K562 (cell line): ENCODE data around the gene MSANTD1. TPM values are rescaled to one million over a fixed set of nuclear protein-coding genes. Genes with fewer than 3 reads are reported as not detected.

Experiments
- ATF7 ChIP-seq: fragments of 450-650 bp; IDR thresholded peaks from 2 replicates; pipeline ENCODE4 v1.7.1; 2014; ENCODE audit warnings: mild to moderate bottlenecking, moderate library complexity
- CBX5 ChIP-seq: IDR thresholded peaks from 2 replicates; pipeline ENCODE4 v1.6.1; 2014; ENCODE audit warnings: low read depth, borderline replicate concordance
- EP300 ChIP-seq: IDR thresholded peaks from 2 replicates; pipeline ENCODE4 v1.6.1; 2012; ENCODE audit warnings: low read length, improper control_type of control experiment
- FOXK2 ChIP-seq, 2 experiments: fragments of 450-650 bp; IDR thresholded peaks in 1 of 2; conservative IDR thresholded peaks in 1 of 2; 2 replicates each; pipeline ENCODE4 v1.6.1; 2016; ENCODE audit warnings: low read depth in 2 of 2, mild to moderate bottlenecking in 1 of 2
- HNRNPL ChIP-seq: fragments of 200-400 bp; formaldehyde crosslinking; IDR thresholded peaks from 2 replicates; pipeline ENCODE4 v1.6.1; 2017; ENCODE audit warnings: low read depth, mild to moderate bottlenecking, low read length
- JUN ChIP-seq, 2 experiments: sonication (generic) in 1 of 2; formaldehyde crosslinking in 1 of 2; IDR thresholded peaks; 2 replicates each; pipeline versions ENCODE4 v1.6.1 to v1.8.0; 2012 to 2022; ENCODE audit warnings: borderline replicate concordance in 2 of 2, mild to moderate bottlenecking in 2 of 2, improper control_type of control experiment in 1 of 2, low read depth in 1 of 2, low read length in 1 of 2, missing genetic modification reagents in 1 of 2
- KLF16 ChIP-seq: IDR thresholded peaks from 2 replicates; pipeline ENCODE4 v1.6.1; 2016; ENCODE audit warnings: antibody characterized with exemption
- MEIS2 ChIP-seq: fragments of 450-650 bp; IDR thresholded peaks from 2 replicates; pipeline ENCODE4 v1.6.1; 2014; ENCODE audit warnings: mild to moderate bottlenecking; ENCODE audit not compliant: partially characterized antibody
- NBN ChIP-seq: fragments of 450-650 bp; IDR thresholded peaks from 2 replicates; pipeline ENCODE4 v1.6.1; 2016; ENCODE audit warnings: low read depth, mild to moderate bottlenecking
- NRF1 ChIP-seq, 2 experiments: fragments of 450-650 bp; IDR thresholded peaks in 1 of 2; conservative IDR thresholded peaks in 1 of 2; 2 replicates each; pipeline ENCODE4 v1.6.1; 2014; ENCODE audit warnings: mild to moderate bottlenecking in 2 of 2
- POLR3A ChIP-seq: IDR thresholded peaks from 2 replicates; pipeline ENCODE4 v1.6.1; 2011; ENCODE audit warnings: borderline replicate concordance, mild to moderate bottlenecking, moderate library complexity; ENCODE audit not compliant: insufficient read length, insufficient read depth; ENCODE audit errors: extremely low read depth
- RCOR1 ChIP-seq, 2 experiments: IDR thresholded peaks; 2 replicates each; pipeline ENCODE4 v1.6.1; 2012; ENCODE audit warnings: low read depth in 2 of 2, low read length in 2 of 2, borderline replicate concordance in 1 of 2, improper control_type of control experiment in 1 of 2
- SAFB ChIP-seq: fragments of 200-400 bp; formaldehyde crosslinking; IDR thresholded peaks from 2 replicates; pipeline ENCODE4 v1.6.1; 2017; ENCODE audit warnings: low read depth, low read length, borderline replicate concordance
- SMAD4 ChIP-seq: fragments of 250-450 bp; sonication (Bioruptor Pico); conservative IDR thresholded peaks from 2 replicates; pipeline ENCODE4 v1.8.0; 2021; ENCODE audit warnings: inconsistent platforms, mild to moderate bottlenecking, moderate library complexity
- STAT5A ChIP-seq: IDR thresholded peaks from 2 replicates; pipeline ENCODE4 v1.6.1; 2012; ENCODE audit warnings: low read length, inconsistent platforms, borderline replicate concordance
- TAF7 ChIP-seq: fragments of 450-650 bp; IDR thresholded peaks from 2 replicates; pipeline ENCODE4 v1.6.1; 2016; ENCODE audit warnings: missing genetic modification characterization, missing compliant biosample characterization
- TBL1XR1 ChIP-seq, 2 experiments: IDR thresholded peaks; 2 replicates each; pipeline ENCODE4 v1.6.1; 2012; ENCODE audit warnings: improper control_type of control experiment in 2 of 2, low read length in 2 of 2, mild to moderate bottlenecking in 1 of 2
- TCF3 ChIP-seq: sonication (generic); formaldehyde crosslinking; IDR thresholded peaks from 2 replicates; pipeline ENCODE4 v1.4.0; 2020; ENCODE audit warnings: mild to moderate bottlenecking, missing genetic modification reagents
- TFAP4 ChIP-seq: sonication (generic); formaldehyde crosslinking; IDR thresholded peaks from 2 replicates; pipeline ENCODE4 v1.8.0; 2022; ENCODE audit warnings: missing genetic modification reagents, mild to moderate bottlenecking, moderate library complexity, borderline replicate concordance
- polyA plus RNA-seq, 8 experiments: library from polyadenylated mRNA; depleted of rRNA in 4 of 8; stranded (reverse) in 5 of 8; unstranded in 3 of 8; fragments of >200 nt; fragmentation: Nextera tagmentation in 2 of 8; fragmentation: Illumina TruSeq in 1 of 8; extraction: Ambion mirVana in 2 of 8; extraction: Trizol in 1 of 8; gene quantifications; 2 replicates each; pipeline versions ENCODE4 v1.2.1 to v1.2.3, GENCODE V29; 2011 to 2014; ENCODE audit warnings: inconsistent platforms in 1 of 8, missing spikeins in 1 of 8
- total RNA-seq, 7 experiments: library from RNA; depleted of rRNA in 6 of 7; stranded (reverse); fragments of >200 nt in 6 of 7; fragmentation: Illumina TruSeq in 2 of 7; extraction: Trizol in 2 of 7; gene quantifications; 2 replicates each; pipeline versions ENCODE4 v1.2.1 to v1.2.3, GENCODE V29; 2011 to 2021; ENCODE audit warnings: low replicate concordance in 1 of 7
- TF ChIP-seq, protein P1 (sequence below), 2 experiments: fragments of 450-650 bp; IDR thresholded peaks; 2 replicates each; pipeline ENCODE4 v1.6.1; 2018; ENCODE audit warnings: mild to moderate bottlenecking in 2 of 2, low read depth in 1 of 2; ENCODE audit not compliant: partially characterized antibody in 2 of 2
- TF ChIP-seq, protein P2 (sequence below): IDR thresholded peaks from 2 replicates; pipeline ENCODE4 v1.6.1; 2012; ENCODE audit warnings: low read depth, low read length, improper control_type of control experiment, borderline replicate concordance

The MSANTD1 gene
- total and polyA plus RNA-seq, 9 of the 15 experiments (the other 6 are each of a cell fraction or from before 2014, with no cell fraction given), result 0.04 to 0.09 (median 0.07) TPM; not detected in 6

- TF ChIP-seq, protein P1, sequence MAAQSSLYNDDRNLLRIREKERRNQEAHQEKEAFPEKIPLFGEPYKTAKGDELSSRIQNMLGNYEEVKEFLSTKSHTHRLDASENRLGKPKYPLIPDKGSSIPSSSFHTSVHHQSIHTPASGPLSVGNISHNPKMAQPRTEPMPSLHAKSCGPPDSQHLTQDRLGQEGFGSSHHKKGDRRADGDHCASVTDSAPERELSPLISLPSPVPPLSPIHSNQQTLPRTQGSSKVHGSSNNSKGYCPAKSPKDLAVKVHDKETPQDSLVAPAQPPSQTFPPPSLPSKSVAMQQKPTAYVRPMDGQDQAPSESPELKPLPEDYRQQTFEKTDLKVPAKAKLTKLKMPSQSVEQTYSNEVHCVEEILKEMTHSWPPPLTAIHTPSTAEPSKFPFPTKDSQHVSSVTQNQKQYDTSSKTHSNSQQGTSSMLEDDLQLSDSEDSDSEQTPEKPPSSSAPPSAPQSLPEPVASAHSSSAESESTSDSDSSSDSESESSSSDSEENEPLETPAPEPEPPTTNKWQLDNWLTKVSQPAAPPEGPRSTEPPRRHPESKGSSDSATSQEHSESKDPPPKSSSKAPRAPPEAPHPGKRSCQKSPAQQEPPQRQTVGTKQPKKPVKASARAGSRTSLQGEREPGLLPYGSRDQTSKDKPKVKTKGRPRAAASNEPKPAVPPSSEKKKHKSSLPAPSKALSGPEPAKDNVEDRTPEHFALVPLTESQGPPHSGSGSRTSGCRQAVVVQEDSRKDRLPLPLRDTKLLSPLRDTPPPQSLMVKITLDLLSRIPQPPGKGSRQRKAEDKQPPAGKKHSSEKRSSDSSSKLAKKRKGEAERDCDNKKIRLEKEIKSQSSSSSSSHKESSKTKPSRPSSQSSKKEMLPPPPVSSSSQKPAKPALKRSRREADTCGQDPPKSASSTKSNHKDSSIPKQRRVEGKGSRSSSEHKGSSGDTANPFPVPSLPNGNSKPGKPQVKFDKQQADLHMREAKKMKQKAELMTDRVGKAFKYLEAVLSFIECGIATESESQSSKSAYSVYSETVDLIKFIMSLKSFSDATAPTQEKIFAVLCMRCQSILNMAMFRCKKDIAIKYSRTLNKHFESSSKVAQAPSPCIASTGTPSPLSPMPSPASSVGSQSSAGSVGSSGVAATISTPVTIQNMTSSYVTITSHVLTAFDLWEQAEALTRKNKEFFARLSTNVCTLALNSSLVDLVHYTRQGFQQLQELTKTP (IDR thresholded peaks at IDR 0.05; ENCODE audit: low read depth in 1 of 2, partially characterized antibody in 2 of 2), result no peak
- TF ChIP-seq JUN (IDR thresholded peaks at IDR 0.05; ENCODE audit: borderline replicate concordance, low read depth, low read length) (0 out of 2 replicates have a peak, but pooled peaks have one; percentile 33), JUN (CRISPR knock-in tag; IDR thresholded peaks at IDR 0.05; ENCODE audit: borderline replicate concordance) (no peak), SMAD4 (CRISPR knock-in tag) (peak; percentile 85), CBX5 (no peak), RCOR1 (IDR thresholded peaks at IDR 0.05; ENCODE audit: borderline replicate concordance in 1 of 2, low read depth in 2 of 2, low read length in 2 of 2) (peak in 1 of 2 experiments; percentile 62; a peak in 2 of 4 replicates), KLF16 (0 out of 2 replicates have a peak, but pooled peaks have one; percentile 20), TAF7 (no peak), POLR3A (no peak), SAFB (no peak), STAT5A (peak; percentile 34), HNRNPL (no peak), TBL1XR1 (IDR thresholded peaks at IDR 0.05; ENCODE audit: low read length in 2 of 2) (peak in 1 of 2 experiments; percentile 87; a peak in 2 of 4 replicates), EP300 (peak; percentile 58), NRF1 (conservative IDR thresholded peaks at IDR 0.05 in 1 of 2, IDR thresholded peaks at IDR 0.05 in 1 of 2) (peak in 1 of 2 experiments; percentile 34; a peak in 3 of 4 replicates), TFAP4 (CRISPR knock-in tag) (peak; percentile 35; the same call in 1 of the 2 replicates), ATF7 (peak; percentile 52; the same call in 1 of the 2 replicates), FOXK2 (conservative IDR thresholded peaks at IDR 0.05 in 1 of 2, IDR thresholded peaks at IDR 0.05 in 1 of 2; ENCODE audit: low read depth in 2 of 2) (peak; percentile 96 to 98), NBN (0 out of 2 replicates have a peak, but pooled peaks have one; percentile 59), TCF3 (peak; percentile 68), MEIS2 (peak; percentile 77)
- TF ChIP-seq, protein P2, sequence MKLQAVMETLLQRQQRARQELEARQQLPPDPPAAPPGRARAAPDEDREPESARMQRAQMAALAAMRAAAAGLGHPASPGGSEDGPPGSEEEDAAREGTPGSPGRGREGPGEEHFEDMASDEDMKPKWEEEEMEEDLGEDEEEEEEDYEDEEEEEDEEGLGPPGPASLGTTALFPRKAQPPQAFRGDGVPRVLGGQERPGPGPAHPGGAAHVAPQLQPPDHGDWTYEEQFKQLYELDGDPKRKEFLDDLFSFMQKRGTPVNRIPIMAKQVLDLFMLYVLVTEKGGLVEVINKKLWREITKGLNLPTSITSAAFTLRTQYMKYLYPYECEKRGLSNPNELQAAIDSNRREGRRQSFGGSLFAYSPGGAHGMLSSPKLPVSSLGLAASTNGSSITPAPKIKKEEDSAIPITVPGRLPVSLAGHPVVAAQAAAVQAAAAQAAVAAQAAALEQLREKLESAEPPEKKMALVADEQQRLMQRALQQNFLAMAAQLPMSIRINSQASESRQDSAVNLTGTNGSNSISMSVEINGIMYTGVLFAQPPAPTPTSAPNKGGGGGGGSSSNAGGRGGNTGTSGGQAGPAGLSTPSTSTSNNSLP, result 0 out of 2 replicates have a peak, but pooled peaks have one; percentile 26
Observed at GRCh38 chr4:3241898-3242524, 6.9 kb upstream of the MSANTD1 start (continued).
